ENCODE results near the gene MEIS1.
"Not testable (repeated sequence)": the region's sequence is repeated elsewhere in the genome, so short reads cannot be mapped to it uniquely, and the experiment has no call there.

MEIS1 gene

GRCh38 chr2:66470199-66470598 is 35.3 kb downstream of the MEIS1 start:
- DNase-seq: no peak

DNA sequence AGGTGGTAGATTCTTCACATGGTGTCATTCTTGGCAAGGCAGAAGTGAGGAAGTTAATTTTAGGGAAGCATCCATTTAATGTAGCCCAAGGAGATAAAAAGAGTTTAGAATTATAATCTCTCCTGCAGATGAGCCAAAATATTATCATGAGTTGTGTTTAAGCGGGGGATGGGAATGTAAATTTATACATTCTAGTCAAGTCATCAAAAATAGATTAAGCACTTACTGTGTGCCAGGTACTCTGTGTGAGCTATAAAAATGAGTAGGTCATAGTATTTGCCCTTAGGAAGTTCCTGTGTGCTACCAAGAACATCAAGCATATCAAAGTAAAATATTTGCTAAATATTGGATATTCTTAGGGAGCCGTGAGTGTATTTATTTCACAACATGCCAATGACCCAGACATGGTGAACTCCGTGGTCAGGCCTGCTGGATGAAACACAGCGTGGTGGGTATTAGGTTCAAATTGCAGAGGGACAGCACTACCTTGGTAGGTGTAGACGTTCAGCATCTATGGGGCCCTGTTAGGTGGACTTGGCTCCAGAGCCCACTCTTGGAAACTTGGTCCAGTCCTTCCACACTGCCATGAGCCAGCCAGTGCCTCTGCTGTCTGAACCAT is 37.4 kb downstream of the MEIS1 start:
- DNase-seq: no peak

- DNase-seq: no peak
Observed at GRCh38 chr2:66477135-66477842, 42.4 kb downstream of the MEIS1 start.

- no peak for DNase-seq
Observed at GRCh38 chr2:66478299-66478698, 43.4 kb downstream of the MEIS1 start.

- DNase-seq: no peak
Observed at GRCh38 chr2:66478731-66479316, 43.9 kb downstream of the MEIS1 start.

DNA sequence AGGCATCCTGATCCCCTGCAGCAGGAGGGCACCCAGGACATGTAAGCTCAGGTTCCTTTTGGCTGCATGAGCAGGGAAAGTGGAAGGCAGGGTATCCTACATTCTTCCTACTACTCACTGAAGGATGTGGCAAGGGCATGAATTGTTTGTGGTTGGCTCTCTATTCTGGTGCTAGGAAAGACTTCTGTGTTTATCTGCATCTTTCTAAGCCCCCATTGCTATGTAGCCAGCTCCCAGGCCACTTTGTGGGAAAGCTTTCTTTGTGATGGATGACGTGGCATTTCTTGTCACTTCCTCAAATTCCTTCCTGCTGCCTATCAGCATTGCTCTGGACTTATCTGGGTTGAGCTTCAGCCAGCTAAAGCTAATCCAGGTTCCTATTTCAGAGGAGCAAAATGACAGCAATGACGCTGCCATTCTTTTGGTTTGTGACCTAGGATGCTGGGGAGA is 46.2 kb downstream of the MEIS1 start:
- peak; percentile 0 for DNase-seq

DNA sequence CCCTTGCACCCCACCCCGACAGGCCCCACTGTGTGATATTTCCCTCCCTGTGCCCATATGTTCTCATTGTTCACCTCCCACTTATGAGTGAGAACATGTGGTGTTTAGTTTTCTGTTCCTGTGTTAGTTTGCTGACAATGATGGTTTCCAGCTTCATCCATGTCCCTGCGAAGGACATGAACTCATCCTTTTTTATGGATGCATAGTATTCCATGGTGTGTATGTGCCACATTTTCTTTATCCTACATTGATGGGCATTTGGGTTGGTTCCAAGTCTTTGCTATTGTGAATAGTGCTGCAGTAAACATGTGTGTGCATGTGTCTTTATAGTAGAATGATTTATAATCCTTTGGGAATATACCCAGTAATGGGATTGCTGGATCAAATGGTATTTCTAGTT is 50.3 kb downstream of the MEIS1 start:
- DNase-seq: not testable (repeated sequence)

DNA sequence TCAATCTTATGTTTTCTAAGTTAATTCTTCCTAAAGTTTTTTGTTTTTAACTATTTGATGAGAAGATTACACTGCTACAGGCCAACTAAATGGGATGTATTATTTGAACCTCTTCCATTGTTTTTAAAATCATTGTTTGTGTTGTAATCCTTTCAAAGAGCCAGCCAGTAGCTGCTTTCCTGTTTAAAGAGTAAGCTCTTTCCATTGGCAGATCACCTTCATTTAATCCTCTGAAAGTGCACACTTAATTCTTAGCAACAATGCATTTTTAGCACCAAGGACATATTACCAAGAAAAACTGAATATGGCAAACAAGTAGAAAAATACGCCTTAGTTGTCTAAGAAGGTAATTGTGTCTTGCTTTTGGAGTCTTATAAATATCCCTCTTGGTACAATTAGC is 54.0 kb downstream of the MEIS1 start:
- DNase-seq: no peak

- DNase-seq: no peak
Observed at GRCh38 chr2:66489436-66489835, 54.5 kb downstream of the MEIS1 start.

GRCh38 chr2:66490588-66491001 is 55.7 kb downstream of the MEIS1 start:
- DNase-seq: no peak

GRCh38 chr2:66494708-66495107 is 59.8 kb downstream of the MEIS1 start:
- no peak for DNase-seq

DNA sequence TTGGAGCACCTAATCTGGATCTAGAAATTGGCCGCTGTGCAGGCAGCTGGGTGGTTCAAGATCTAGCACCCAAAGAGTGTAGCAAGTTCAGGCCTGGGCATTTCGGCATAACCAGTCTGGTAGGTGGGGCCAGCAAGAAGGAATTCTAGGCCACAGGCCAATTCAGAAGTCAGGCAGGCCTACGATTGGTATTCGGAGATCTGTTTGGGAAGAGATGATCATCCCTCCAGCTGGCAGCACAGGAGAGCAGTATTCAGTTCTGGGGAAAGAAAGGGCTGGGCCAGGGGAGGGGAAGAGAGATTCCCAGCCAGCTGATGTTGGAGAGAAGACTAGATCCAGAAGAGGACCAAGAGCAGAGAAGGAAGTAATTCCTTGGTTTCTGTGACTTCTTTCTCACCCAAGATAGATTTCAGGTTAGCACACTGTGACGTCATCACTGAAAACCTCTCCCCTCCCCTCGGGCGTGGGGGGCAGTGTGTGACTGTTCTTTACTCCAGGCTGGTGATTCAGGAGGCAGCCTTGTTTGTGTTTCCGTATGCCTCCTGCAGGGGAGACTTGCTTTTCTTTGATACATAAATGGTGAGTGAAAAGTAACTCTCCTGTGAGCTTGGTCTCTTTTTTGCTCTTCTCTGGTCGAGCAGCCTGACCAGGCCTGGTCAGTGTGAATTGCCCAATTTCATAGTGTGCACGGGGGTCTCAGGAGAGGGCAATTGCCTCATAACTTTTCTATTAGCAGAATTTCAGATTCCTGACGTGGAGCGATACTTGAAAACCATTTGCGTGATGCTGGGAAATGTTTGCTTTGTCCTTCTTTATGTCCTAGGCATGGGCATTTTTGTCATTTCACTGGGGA is 61.1 kb downstream of the MEIS1 start:
- DNase-seq: no peak

DNA sequence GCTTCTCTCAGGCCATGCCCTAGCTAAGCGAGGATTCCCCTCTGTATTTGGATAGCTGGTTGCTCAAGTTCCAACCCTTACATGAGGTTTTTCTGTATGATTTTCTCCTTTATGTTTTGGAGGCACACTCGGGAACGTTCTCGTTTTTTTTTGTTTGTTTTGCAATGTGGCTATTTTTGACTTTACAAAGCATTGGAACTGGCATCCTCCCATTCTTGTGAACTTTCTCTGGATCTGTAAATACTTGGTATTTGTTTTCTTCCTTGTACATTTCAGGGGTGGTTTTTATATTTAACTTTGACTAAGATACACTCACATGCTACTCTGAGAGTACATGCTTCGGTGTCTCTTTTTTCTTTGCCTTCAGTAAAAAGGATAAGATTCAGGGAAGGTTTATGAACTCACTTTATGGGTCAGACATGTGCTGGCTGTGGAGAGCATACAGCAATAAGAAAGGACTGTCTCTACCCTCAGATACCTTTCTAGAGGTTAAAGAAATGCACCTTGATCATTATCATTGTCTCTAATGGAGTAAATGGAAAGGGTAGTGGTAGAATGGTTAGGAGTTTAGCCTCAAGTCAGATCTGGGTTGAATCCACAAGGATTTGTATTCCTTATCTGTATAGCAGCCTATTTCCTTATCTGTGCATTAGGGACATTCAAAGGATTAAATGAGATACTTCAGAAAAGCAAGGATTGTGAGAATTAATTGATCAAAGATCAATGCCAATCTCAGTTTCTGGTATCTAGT is 61.9 kb downstream of the MEIS1 start:
- no peak for DNase-seq

DNA sequence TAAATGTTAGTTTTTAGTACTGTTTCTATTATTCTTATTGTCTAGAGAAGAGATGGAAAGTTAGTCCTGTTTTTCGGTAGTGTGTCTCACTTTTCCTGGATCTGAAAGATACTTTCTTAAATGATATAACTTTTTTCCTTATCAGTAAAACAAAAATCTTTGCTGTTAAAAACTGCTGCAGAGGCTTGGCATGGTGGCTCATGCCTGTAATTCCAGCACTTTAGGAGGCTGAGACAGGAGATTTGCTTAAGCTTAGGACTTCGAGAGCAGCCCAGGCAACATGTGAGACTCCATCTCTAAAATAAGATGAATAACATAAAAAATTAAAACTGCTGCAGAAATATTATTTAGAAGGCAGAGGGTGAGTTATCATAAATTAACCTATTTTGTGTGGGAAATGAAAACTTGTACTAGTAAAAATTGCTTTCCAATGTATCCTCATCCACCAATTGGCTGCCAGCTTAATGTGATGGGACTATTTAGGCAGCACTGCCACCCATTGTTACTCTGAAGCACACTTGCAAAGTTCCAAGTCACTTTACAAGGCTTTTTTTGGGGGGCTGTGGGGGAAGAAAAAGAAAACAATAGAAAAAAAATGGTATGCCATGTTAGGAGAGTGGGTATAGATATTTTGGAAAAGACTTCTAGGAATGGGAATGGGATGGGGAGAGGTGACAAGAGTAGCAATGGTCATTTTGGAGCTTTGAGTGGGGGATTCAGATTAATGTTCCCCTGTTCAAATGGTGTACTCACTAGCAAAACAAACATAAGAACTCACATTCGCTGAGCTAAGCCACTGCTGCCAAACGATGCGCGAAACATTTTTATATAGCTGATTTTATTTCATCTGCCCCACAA is 62.7 kb downstream of the MEIS1 start:
- no peak for DNase-seq

- no peak for DNase-seq
Observed at GRCh38 chr2:66498289-66498975, 63.5 kb downstream of the MEIS1 start.

- no peak for DNase-seq
Observed at GRCh38 chr2:66501267-66501666, 66.3 kb downstream of the MEIS1 start.

DNA sequence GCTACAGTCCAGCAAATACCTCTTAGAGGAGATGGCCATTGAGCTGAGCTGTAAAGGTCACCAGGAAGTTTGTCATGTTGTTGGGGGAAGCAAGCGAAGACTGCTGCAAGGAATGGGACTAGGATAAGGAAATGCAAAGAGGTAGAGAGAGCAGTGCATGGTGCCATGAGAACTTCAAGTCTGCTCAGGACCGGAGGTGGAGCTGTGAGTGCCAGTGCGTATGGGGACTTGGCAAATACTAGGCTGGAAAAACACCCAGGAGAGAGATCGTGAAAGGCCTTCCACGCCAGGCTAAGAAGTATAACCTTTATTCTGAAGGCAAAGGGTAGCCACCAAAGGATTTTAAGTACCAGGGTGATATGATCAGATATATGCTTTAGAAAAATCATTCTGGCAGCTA is 71.3 kb downstream of the MEIS1 start:
- DNase-seq: no peak

GRCh38 chr2:66507673-66508201 is 72.8 kb downstream of the MEIS1 start:
- DNase-seq: no peak

GRCh38 chr2:66508484-66509071 is 73.7 kb downstream of the MEIS1 start:
- no peak for DNase-seq

- no peak for DNase-seq
Observed at GRCh38 chr2:66509326-66509811, 74.4 kb downstream of the MEIS1 start.

Measured in CD4-positive, alpha-beta T cell treated with Interleukin-21 for 1 hour (primary cell).